Upper lobe of left lung (tissue), 4 donors: ENCODE data around the gene LIX1L.

Experiments
- CTCF ChIP-seq, 6 experiments: fragments of 450-650 bp in 4 of 6; fragments of 200-600 bp in 2 of 6; sonication (generic) in 2 of 6; IDR thresholded peaks; one replicate each; pipeline ENCODE4 v1.5.1; 2016 to 2019; ENCODE audit warnings: antibody characterized with exemption in 6 of 6
- POLR2AphosphoS5 ChIP-seq, 2 donors: sonication (generic); formaldehyde crosslinking; IDR thresholded peaks; one replicate each; pipeline ENCODE4 v1.5.1; 2017; ENCODE audit warnings: antibody characterized with exemption in 2 of 2

GRCh38 chr1:145967288-145967687 lies 9.5 kb upstream of the LIX1L start:
- TF ChIP-seq CTCF (IDR thresholded peaks at IDR 0.05) (no peak), POLR2AphosphoS5 (IDR thresholded peaks at IDR 0.05) (no peak)
